GM19035 (cell line): ENCODE data around the gene LBX2.

Experiments used
- ATAC-seq: cut with Tn5 transposase; IDR thresholded peaks from one replicate; pipeline ENCODE4 v1.9.1; 2021; ENCODE audit not compliant: unreplicated experiment

LBX2 gene

GRCh38 chr2:74499267-74499939 lies at the start of gene LBX2:
Gene LBX2, minus strand, starts transcription at chr2:74499603. Its CDS starts 66 bp downstream, at chr2:74499537.
- ATAC-seq = no peak

- ATAC-seq = no peak
Observed at GRCh38 chr2:74548285-74548899, 49.0 kb upstream of the LBX2 start.

- no peak for ATAC-seq
Observed at GRCh38 chr2:74546004-74546403, 46.6 kb upstream of the LBX2 start.

GRCh38 chr2:74544634-74545033 lies 45.2 kb upstream of the LBX2 start:
- no peak for ATAC-seq

- ATAC-seq = no peak
Observed at GRCh38 chr2:74542978-74543377, 43.6 kb upstream of the LBX2 start.

- ATAC-seq = no peak
Observed at GRCh38 chr2:74540291-74540690, 40.9 kb upstream of the LBX2 start.

- ATAC-seq = no peak
Observed at GRCh38 chr2:74538881-74539339, 39.5 kb upstream of the LBX2 start.

- no peak for ATAC-seq
Observed at GRCh38 chr2:74537140-74537539, 37.7 kb upstream of the LBX2 start.

GRCh38 chr2:74536166-74536950 lies 37.0 kb upstream of the LBX2 start:
- ATAC-seq = no peak

- ATAC-seq = no peak
Observed at GRCh38 chr2:74535440-74535965, 36.1 kb upstream of the LBX2 start.

GRCh38 chr2:74534411-74534810 lies 35.0 kb upstream of the LBX2 start:
- no peak for ATAC-seq

- no peak for ATAC-seq
Observed at GRCh38 chr2:74533464-74533863, 34.1 kb upstream of the LBX2 start.

- ATAC-seq = no peak
Observed at GRCh38 chr2:74532222-74532621, 32.8 kb upstream of the LBX2 start.

- ATAC-seq = no peak
Observed at GRCh38 chr2:74531666-74532065, 32.3 kb upstream of the LBX2 start.

- peak; percentile 29 for ATAC-seq
Observed at GRCh38 chr2:74530239-74531187, 31.1 kb upstream of the LBX2 start.

GRCh38 chr2:74529357-74530238 lies 30.2 kb upstream of the LBX2 start, which contains the start of the genes AUP1 and HTRA2:
Gene AUP1, minus strand, starts transcription at chr2:74529706. Its CDS starts 77 bp downstream, at chr2:74529629.
Gene HTRA2, plus strand, starts transcription at chr2:74529933. Its CDS starts 74 bp downstream, at chr2:74530007.
- peak; percentile 81 for ATAC-seq

- peak; percentile 4 for ATAC-seq
Observed at GRCh38 chr2:74528600-74529356, 29.4 kb upstream of the LBX2 start.

GRCh38 chr2:74527741-74528140 lies 28.3 kb upstream of the LBX2 start:
- ATAC-seq = no peak
